Loucy (cell line): ENCODE data around the gene TMIGD3.

Source experiments
- H2AFZ ChIP-seq: fragments of 200-600 bp; sonication (generic); 2 replicates; pipeline ENCODE4 v1.6.0; 2016; ENCODE audit warnings: antibody characterized with exemption, mild to moderate bottlenecking, low read length, moderate library complexity
- H3F3A ChIP-seq: fragments of 200-600 bp; 2 replicates; pipeline ENCODE4 v1.6.0; 2016; ENCODE audit warnings: antibody characterized with exemption, low read depth, mild to moderate bottlenecking
- H3K27me3 ChIP-seq: fragments of 200-600 bp; sonication (generic); 2 replicates; pipeline ENCODE4 v1.6.1; 2014; ENCODE audit warnings: low read length, mild to moderate bottlenecking; ENCODE audit not compliant: insufficient read depth, poor library complexity, severe bottlenecking
- H3K36me3 ChIP-seq: fragments of 200-600 bp; sonication (generic); 2 replicates; pipeline ENCODE4 v1.6.1; 2016; ENCODE audit warnings: low read length; ENCODE audit not compliant: insufficient read depth
- H3K4me1 ChIP-seq: fragments of 200-600 bp; sonication (generic); 2 replicates; pipeline ENCODE4 v1.5.1; 2014; ENCODE audit warnings: low read length, mild to moderate bottlenecking; ENCODE audit not compliant: insufficient read depth, poor library complexity, severe bottlenecking
- H3K4me2 ChIP-seq: fragments of 200-600 bp; sonication (generic); 2 replicates; pipeline ENCODE4 v1.6.0; 2014; ENCODE audit warnings: antibody characterized with exemption, low read length, low read depth, mild to moderate bottlenecking; ENCODE audit not compliant: poor library complexity, severe bottlenecking
- H3K4me3 ChIP-seq: fragments of 200-600 bp; sonication (generic); 2 replicates; pipeline ENCODE4 v1.5.1; 2014; ENCODE audit warnings: low read length, mild to moderate bottlenecking, mixed read lengths; ENCODE audit not compliant: poor library complexity, severe bottlenecking
- H3K79me2 ChIP-seq: fragments of 200-600 bp; sonication (generic); 2 replicates; pipeline ENCODE4 v1.6.1; 2014; ENCODE audit warnings: low read length; ENCODE audit not compliant: insufficient read depth
- H3K9ac ChIP-seq: fragments of 200-600 bp; sonication (generic); 2 replicates; pipeline ENCODE4 v1.6.0; 2014; ENCODE audit warnings: mild to moderate bottlenecking, low read depth, low read length, moderate library complexity; ENCODE audit not compliant: poor library complexity, severe bottlenecking
- H3K9me2 ChIP-seq: fragments of 200-600 bp; sonication (generic); replicated peaks from 2 replicates; pipeline ENCODE4 v1.6.1; 2016; ENCODE audit warnings: low read depth, low read length, mixed read lengths
- H3K9me3 ChIP-seq: fragments of 200-600 bp; sonication (generic); 2 replicates; pipeline ENCODE4 v1.6.1; 2014; ENCODE audit warnings: mild to moderate bottlenecking, antibody characterized with exemption, low read length, low read depth; ENCODE audit not compliant: insufficient read depth
- H4K20me1 ChIP-seq: fragments of 200-600 bp; sonication (generic); 2 replicates; pipeline ENCODE4 v1.6.0; 2014; ENCODE audit warnings: antibody characterized with exemption, low read length, mild to moderate bottlenecking; ENCODE audit not compliant: insufficient read depth, poor library complexity, severe bottlenecking
- CTCF ChIP-seq: fragments of 200-600 bp; sonication (generic); conservative IDR thresholded peaks from 2 replicates; pipeline ENCODE4 v1.5.1; 2014; ENCODE audit warnings: mild to moderate bottlenecking, antibody characterized with exemption, low read length
- EZH2phosphoT487 ChIP-seq: fragments of 200-600 bp; IDR thresholded peaks from 2 replicates; pipeline ENCODE4 v1.6.1; 2018; ENCODE audit warnings: antibody characterized with exemption, mild to moderate bottlenecking, moderate library complexity, borderline replicate concordance

The TMIGD3 gene

GRCh38 chr1:111466480-111466879, 37.0 kb downstream of the TMIGD3 start:
- H3K79me2 ChIP-seq, result no peaks in the 10 kb centered on the region
- H3K9me3 ChIP-seq, result no peaks in the 10 kb centered on the region

GRCh38 chr1:111465754-111466153, 37.7 kb downstream of the TMIGD3 start:
- TF ChIP-seq EZH2phosphoT487 (no peak), CTCF (no peak)
- H3K27me3 ChIP-seq, result no peaks in the 10 kb centered on the region
- H3F3A ChIP-seq, result peaks cover 2% of the 10 kb centered on the region; the same call in 1 of the 2 replicates
- peaks cover 15% of the 10 kb centered on the region for H3K4me1 ChIP-seq
- no peaks in the 10 kb centered on the region for H3K79me2 ChIP-seq
- H3K36me3 ChIP-seq, result peaks cover 21% of the 10 kb centered on the region; the same call in 1 of the 2 replicates
- no peak overlapping the region for H3K9ac ChIP-seq
- H3K9me3 ChIP-seq, result no peaks in the 10 kb centered on the region
- H3K4me2 ChIP-seq, result no peak overlapping the region
- no peak overlapping the region for H3K4me3 ChIP-seq
- no peaks in the 10 kb centered on the region for H3K9me2 ChIP-seq
- no peaks in the 10 kb centered on the region for H4K20me1 ChIP-seq
- no peak overlapping the region for H2AFZ ChIP-seq

More at GRCh38 chr1:111466480-111466879, 37.0 kb downstream of the TMIGD3 start:
- no peak overlapping the region for H3K4me2 ChIP-seq
- H3K27me3 ChIP-seq, result no peaks in the 10 kb centered on the region
- H3K4me1 ChIP-seq, result peaks cover 22% of the 10 kb centered on the region
- no peak overlapping the region for H3K4me3 ChIP-seq
- no peak overlapping the region for H2AFZ ChIP-seq
- no peak for TF ChIP-seq CTCF
- no peak for TF ChIP-seq EZH2phosphoT487
- no peaks in the 10 kb centered on the region for H3K9me2 ChIP-seq
- H3K9ac ChIP-seq, result no peak overlapping the region
- H3F3A ChIP-seq, result peaks cover 4% of the 10 kb centered on the region; the same call in 1 of the 2 replicates
- peaks cover 14% of the 10 kb centered on the region; the same call in 1 of the 2 replicates for H3K36me3 ChIP-seq
- no peaks in the 10 kb centered on the region for H4K20me1 ChIP-seq

GRCh38 chr1:111463029-111463683, 40.3 kb downstream of the TMIGD3 start:
- H3K79me2 ChIP-seq, result peaks cover 5% of the 10 kb centered on the region; the same call in 1 of the 2 replicates
- H3K9me3 ChIP-seq, result no peaks in the 10 kb centered on the region
- TF ChIP-seq CTCF (no peak), EZH2phosphoT487 (no peak)
- no peaks in the 10 kb centered on the region for H4K20me1 ChIP-seq
- no peak overlapping the region for H2AFZ ChIP-seq
- H3F3A ChIP-seq, result no peaks in the 10 kb centered on the region
- H3K27me3 ChIP-seq, result no peaks in the 10 kb centered on the region
- no peak overlapping the region for H3K4me2 ChIP-seq
- H3K36me3 ChIP-seq, result peaks cover 43% of the 10 kb centered on the region; the same call in 1 of the 2 replicates
- H3K4me1 ChIP-seq, result no peaks in the 10 kb centered on the region
- no peaks in the 10 kb centered on the region for H3K9me2 ChIP-seq
- H3K4me3 ChIP-seq, result no peak overlapping the region
- H3K9ac ChIP-seq, result no peak overlapping the region
